Panc1 (cell line): Measurements from ENCODE around the gene CEP162. TPM values are rescaled to one million over a fixed set of nuclear protein-coding genes. Genes with fewer than 3 reads are reported as not detected.

Experiments
- ATAC-seq: fragments of 200-7000 bp; cut with Tn5 transposase; 2 replicates; pipeline ENCODE4 v1.9.1; 2020; ENCODE audit warnings: mild to moderate bottlenecking, moderate library complexity
- BruUV-seq: library from RNA; stranded (reverse); fragments of 400-500 nt; replicated peaks from 2 replicates; lab custom pipeline; 2021; lab: Mats Ljungman, UMichigan
- CTCF ChIA-PET: fragments of 300-600 bp; sonication (Branson Sonifier 250); formaldehyde crosslinking; loops from one replicate; lab custom pipeline; 2022; ENCODE audit warnings: antibody characterized with exemption; lab: Charles Lee
- POLR2A ChIA-PET: fragments of 300-600 bp; sonication (Branson Sonifier 250); formaldehyde crosslinking; loops from one replicate; lab custom pipeline; 2022; ENCODE audit warnings: antibody characterized with exemption; lab: Charles Lee
- DNase-seq: peaks from one replicate; pipeline ENCODE4 v3.0.0-alpha.2; 2010; ENCODE audit warnings: low read depth, low spot score
- H3K27ac ChIP-seq: 2 replicates; pipeline ENCODE4 v1.5.1; 2011; ENCODE audit warnings: mild to moderate bottlenecking, low read length, inconsistent platforms
- H3K27me3 ChIP-seq: fragments of 200-500 bp; sonication (Bioruptor generic); 2 replicates; pipeline ENCODE4 v1.6.0; 2014; ENCODE audit warnings: low read length, inconsistent platforms; ENCODE audit not compliant: control insufficient read depth, insufficient read depth
- H3K36me3 ChIP-seq: fragments of 200-500 bp; sonication (Bioruptor generic); 2 replicates; pipeline ENCODE4 v1.5.1; 2014; ENCODE audit warnings: inconsistent platforms, mild to moderate bottlenecking, low read length, moderate library complexity; ENCODE audit not compliant: control insufficient read depth, insufficient read depth
- H3K4me1 ChIP-seq: 2 replicates; pipeline ENCODE4 v1.5.1; 2011; ENCODE audit warnings: inconsistent platforms, mild to moderate bottlenecking, low read length, moderate library complexity; ENCODE audit not compliant: control insufficient read depth, insufficient read depth
- H3K4me3 ChIP-seq, 2 experiments: 2 replicates each; pipeline ENCODE4 v1.5.1; 2011 to 2012; ENCODE audit warnings: low read depth in 2 of 2, low read length in 2 of 2, mild to moderate bottlenecking in 2 of 2, inconsistent platforms in 1 of 2, moderate library complexity in 1 of 2
- H3K9me3 ChIP-seq: fragments of 200-500 bp; sonication (Bioruptor generic); 2 replicates; pipeline ENCODE4 v1.5.1; 2014; ENCODE audit warnings: low read depth, mild to moderate bottlenecking, inconsistent platforms, low read length, moderate library complexity; ENCODE audit not compliant: control insufficient read depth, insufficient read depth
- POLR2AphosphoS5 ChIP-seq: IDR thresholded peaks from 2 replicates; pipeline ENCODE4 v1.6.1; 2012; ENCODE audit warnings: mild to moderate bottlenecking, low read depth, low read length, moderate library complexity
- REST ChIP-seq, 2 experiments: IDR thresholded peaks; 2 replicates each; pipeline ENCODE4 v1.6.1; 2011 to 2012; ENCODE audit warnings: low read depth in 2 of 2, control low read depth in 1 of 2, low read length in 1 of 2, mild to moderate bottlenecking in 1 of 2, moderate library complexity in 1 of 2; ENCODE audit not compliant: insufficient read depth in 1 of 2
- SIN3A ChIP-seq: IDR thresholded peaks from 2 replicates; pipeline ENCODE4 v1.6.1; 2012; ENCODE audit warnings: low read depth, mild to moderate bottlenecking, low read length, moderate library complexity, borderline replicate concordance; ENCODE audit not compliant: insufficient read depth
- TCF7L2 ChIP-seq: IDR thresholded peaks from 2 replicates; pipeline ENCODE4 v1.6.1; 2011; ENCODE audit warnings: mild to moderate bottlenecking, low read depth, low read length, inconsistent platforms
- in situ Hi-C: cut with HindIII; loops from 2 replicates; pipeline ENCODE4 v1.10.0; 2016; ENCODE audit warnings: low sequenced_read_pairs, low pct_unique_long_range_greater_than_20kb
- intact Hi-C: fragments of 100-400 bp; cut with micrococcal nuclease; formaldehyde crosslinking; loops from one replicate; pipeline ENCODE4 v1.10.0; 2022; ENCODE audit not compliant: unreplicated experiment
- total RNA-seq: library from RNA; stranded (reverse); gene quantifications from one replicate; pipeline ENCODE4 v1.2.1, GENCODE V29; 2021; ENCODE audit not compliant: unreplicated experiment
- TF ChIP-seq, protein P1 (sequence below): fragments of 450-650 bp; IDR thresholded peaks from 2 replicates; pipeline ENCODE4 v1.5.1; 2017; ENCODE audit warnings: mild to moderate bottlenecking

Gene CEP162
- total RNA-seq, 1 experiment from 2014 or later = 5.3 TPM

DNA sequence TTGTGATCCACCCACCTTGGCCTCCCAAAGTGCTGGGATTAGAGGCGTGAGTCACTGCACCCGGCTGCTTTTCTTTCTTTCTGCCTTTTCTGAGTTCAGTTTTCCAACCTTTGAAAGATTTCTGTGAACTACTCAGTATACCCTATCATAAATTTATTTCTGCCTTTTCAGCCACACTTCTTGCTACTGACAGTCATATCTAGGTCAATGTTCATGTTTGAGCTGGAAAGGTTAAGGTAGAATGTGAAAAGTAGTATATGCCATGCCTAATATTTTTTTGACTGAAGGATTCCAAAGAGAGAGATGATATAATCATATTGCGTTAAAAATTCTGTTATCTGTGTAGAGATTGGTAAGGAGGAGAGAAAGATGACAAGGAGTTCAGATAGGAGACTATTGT is 25.9 kb upstream of the CEP162 start:
- CTCF ChIA-PET = no interaction called here

GRCh38 chr6:84251891-84252539 is 24.6 kb upstream of the CEP162 start:
- CTCF ChIA-PET = no interaction called here
- in situ Hi-C loops = no loop called here

More for the DNA sequence above, 25.9 kb upstream of the CEP162 start:
- Histone ChIP-seq H3K4me3 (no peak overlapping the region), H3K4me1 (no peaks in the 10 kb centered on the region), H3K27ac (no peak overlapping the region), H3K27me3 (peaks cover 2% of the 10 kb centered on the region; the same call in 1 of the 2 replicates), H3K36me3 (no peaks in the 10 kb centered on the region), H3K9me3 (no peaks in the 10 kb centered on the region)
- intact Hi-C loops = no loop called here
- POLR2A ChIA-PET = no interaction called here
- DNase-seq (no peak), ATAC-seq (no peak)
- no TSS peak for BruUV-seq
- TF ChIP-seq SIN3A (no peak), REST (IDR thresholded peaks at IDR 0.05; ENCODE audit: insufficient read depth in 1 of 2, low read depth in 2 of 2, low read length in 1 of 2) (no peak), POLR2AphosphoS5 (no peak), TCF7L2 (no peak)
- TF ChIP-seq, protein P1, sequence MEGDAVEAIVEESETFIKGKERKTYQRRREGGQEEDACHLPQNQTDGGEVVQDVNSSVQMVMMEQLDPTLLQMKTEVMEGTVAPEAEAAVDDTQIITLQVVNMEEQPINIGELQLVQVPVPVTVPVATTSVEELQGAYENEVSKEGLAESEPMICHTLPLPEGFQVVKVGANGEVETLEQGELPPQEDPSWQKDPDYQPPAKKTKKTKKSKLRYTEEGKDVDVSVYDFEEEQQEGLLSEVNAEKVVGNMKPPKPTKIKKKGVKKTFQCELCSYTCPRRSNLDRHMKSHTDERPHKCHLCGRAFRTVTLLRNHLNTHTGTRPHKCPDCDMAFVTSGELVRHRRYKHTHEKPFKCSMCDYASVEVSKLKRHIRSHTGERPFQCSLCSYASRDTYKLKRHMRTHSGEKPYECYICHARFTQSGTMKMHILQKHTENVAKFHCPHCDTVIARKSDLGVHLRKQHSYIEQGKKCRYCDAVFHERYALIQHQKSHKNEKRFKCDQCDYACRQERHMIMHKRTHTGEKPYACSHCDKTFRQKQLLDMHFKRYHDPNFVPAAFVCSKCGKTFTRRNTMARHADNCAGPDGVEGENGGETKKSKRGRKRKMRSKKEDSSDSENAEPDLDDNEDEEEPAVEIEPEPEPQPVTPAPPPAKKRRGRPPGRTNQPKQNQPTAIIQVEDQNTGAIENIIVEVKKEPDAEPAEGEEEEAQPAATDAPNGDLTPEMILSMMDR = no peak
- in situ Hi-C loops = no loop called here

More at GRCh38 chr6:84251891-84252539, 24.6 kb upstream of the CEP162 start:
- H3K4me1 ChIP-seq = no peaks in the 10 kb centered on the region
- POLR2A ChIA-PET = no interaction called here
- TF ChIP-seq, protein P1 = no peak
- H3K4me3 ChIP-seq = no peak overlapping the region
- no peak for DNase-seq
- H3K9me3 ChIP-seq = no peaks in the 10 kb centered on the region
- H3K36me3 ChIP-seq = no peaks in the 10 kb centered on the region
- H3K27me3 ChIP-seq = peaks cover 2% of the 10 kb centered on the region; the same call in 1 of the 2 replicates
- H3K27ac ChIP-seq = no peak overlapping the region
- ATAC-seq = no peak
- intact Hi-C loops = no loop called here
- BruUV-seq = no TSS peak
